ENCODE measurements around the gene C10orf95. TPM values are rescaled to one million over a fixed set of nuclear protein-coding genes. Genes with fewer than 3 reads are reported as not detected.
A peak's percentile ranks its signal among the peaks of the same experiment; 100 is the strongest.

Gene C10orf95
- total RNA-seq, 1 experiment from 2014 or later = not detected

DNA sequence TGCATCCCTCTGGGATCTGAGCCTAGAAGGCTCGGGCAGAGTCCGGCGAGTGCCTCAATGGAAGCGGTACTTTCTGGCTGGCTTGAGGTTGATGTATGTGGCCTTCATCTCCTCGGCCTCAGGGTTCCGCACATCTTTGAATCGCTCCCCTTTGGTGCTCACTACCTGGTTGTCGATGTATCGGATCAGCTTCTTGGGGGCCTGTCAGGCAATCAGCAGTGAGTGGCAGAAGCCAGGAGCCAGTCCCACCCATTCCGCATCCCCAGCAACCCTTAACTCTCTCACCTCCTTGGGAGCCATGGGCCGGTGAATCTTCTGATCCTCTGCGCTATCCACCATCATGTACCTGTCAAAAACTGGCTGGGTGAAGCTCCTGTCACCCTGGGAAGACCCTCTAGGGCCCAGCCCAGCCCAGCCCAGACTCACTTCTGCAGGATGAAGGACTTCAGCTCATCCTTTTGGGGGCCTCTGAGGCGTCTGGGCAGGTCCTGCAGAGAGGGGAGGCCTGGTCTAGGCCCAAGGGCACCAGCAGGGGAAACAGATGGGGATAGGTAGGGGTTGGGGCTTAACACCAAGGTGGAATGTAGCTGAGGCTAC lies 27.9 kb downstream of the C10orf95 start:
- in situ Hi-C loops (cut with HindIII; ENCODE audit: low pct_unique_long_range_greater_than_20kb, low sequenced_read_pairs) = no loop called here
- no peak for DNase-seq (ENCODE audit: low read depth, low spot score)

DNA sequence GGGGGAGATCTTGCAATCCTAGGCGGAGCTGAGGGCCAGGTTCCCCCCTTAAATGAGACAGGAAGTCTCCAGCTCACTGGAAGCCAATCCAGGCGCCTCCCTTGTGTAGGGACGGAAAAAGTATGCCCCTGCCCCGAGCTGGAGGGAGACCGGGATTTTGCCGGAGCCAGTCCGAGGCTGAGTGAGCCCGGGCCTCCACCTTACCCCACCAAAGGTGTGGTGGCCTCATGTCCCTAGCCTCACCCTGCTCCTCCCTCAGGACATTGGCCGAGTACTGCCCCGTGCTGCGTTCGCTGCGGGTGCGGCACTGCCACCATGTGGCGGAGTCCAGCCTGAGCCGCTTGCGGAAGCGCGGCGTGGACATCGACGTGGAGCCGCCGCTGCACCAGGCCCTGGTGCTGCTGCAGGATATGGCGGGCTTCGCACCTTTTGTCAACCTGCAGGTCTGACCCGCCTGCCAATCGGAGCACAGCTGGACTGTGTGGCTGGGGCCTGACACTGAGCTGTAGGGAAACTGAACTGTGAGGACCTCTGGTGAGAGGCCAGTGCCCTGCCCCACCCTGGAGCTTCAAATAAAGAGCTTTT lies 28.7 kb downstream of the C10orf95 start:
- peak; percentile 70 for DNase-seq (ENCODE audit: low read depth, low spot score)
- in situ Hi-C loops (cut with HindIII; ENCODE audit: low pct_unique_long_range_greater_than_20kb, low sequenced_read_pairs) = no loop called here

DNA sequence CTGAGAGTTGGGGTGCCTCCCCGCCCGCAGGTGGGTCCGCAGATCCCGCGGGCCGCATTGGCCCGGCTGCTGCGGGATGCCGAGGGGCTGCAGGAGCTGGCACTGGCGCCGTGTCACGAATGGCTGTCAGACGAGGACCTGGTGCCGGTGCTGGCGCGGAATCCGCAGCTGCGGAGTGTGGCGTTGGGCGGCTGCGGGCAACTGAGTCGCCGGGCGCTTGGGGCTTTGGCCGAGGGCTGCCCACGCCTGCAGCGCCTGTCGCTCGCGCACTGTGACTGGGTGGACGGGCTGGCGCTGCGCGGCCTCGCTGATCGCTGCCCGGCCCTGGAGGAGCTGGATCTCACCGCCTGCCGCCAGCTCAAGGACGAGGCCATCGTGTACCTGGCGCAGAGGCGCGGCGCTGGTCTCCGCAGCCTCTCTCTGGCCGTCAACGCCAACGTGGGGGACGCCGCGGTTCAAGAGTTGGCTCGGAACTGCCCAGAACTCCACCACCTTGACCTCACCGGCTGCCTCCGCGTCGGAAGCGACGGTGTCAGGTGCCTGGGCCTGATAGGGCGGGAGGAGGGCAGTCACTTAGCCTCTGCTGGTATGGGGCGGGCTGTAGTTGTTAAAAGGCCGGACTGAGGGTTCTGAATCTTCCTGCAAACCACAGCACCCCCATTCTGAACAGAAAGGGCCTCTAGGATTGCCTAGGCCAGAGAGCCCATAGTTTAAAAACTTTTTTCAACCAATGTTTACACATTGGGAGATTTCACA lies 29.4 kb downstream of the C10orf95 start:
- no peak for DNase-seq (ENCODE audit: low read depth, low spot score)

DNA sequence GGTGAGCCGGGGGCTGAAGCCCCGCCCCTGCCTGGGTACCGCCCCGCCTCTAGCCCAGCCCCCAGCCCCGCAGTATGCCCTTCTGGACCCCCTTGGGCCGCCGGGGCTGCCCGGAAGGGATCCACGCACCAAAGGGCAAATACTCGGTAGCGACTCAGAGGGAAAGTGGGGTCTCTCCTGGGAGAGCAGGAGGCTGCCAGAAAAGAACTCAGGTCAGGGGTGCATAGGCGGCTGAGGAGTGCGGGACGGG lies 29.9 kb downstream of the C10orf95 start:
- no peak for DNase-seq (ENCODE audit: low read depth, low spot score)
- in situ Hi-C loops (cut with HindIII; ENCODE audit: low pct_unique_long_range_greater_than_20kb, low sequenced_read_pairs) = no loop called here

More for the DNA sequence above, 29.4 kb downstream of the C10orf95 start:
- in situ Hi-C loops (cut with HindIII; ENCODE audit: low pct_unique_long_range_greater_than_20kb, low sequenced_read_pairs) = no loop called here

DNA sequence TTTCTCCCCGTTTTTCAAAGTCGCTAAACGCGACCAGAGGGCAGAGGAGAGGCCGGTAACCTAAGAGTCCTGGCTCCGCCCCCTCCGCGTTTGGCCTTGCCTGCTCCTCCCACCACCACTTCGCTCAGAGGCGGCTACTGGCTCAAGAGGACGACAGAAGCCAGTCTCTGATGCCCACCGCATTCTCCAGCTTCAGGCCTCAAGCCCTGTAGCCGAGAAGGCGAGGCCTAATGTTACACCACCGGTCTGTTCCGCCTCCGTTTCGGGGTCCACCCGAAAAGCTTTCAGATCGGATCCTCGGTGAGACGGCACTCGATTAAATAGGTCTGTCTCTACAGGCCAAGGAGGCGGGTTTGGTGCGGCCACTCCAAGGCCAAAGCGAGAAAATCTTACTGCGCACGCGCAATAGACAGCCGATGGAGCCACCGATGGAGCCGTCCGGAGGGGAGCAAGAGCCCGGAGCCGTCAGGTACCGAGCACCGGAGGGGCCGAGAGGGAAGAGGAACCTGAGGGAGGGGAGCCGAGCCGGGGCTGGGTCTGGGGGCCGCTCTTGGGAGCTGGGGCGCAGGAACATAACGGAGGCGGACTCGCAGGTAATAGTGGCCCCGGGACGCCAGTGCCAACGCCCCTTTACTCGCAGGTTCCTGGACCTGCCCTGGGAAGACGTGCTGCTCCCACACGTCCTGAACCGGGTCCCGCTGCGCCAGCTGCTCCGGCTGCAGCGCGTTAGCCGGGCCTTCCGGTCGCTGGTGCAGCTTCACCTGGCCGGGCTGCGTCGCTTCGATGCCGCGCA lies 30.4 kb downstream of the C10orf95 start, which contains the start of gene FBXL15:
Gene FBXL15 (plus strand): TSS at position 123 of the 793 bp plus-strand sequence. CDS start 294 bp downstream, at position 417.
- peak; percentile 96 for DNase-seq (ENCODE audit: low read depth, low spot score)
- in situ Hi-C loops (cut with HindIII; ENCODE audit: low pct_unique_long_range_greater_than_20kb, low sequenced_read_pairs) = no loop called here

DNA sequence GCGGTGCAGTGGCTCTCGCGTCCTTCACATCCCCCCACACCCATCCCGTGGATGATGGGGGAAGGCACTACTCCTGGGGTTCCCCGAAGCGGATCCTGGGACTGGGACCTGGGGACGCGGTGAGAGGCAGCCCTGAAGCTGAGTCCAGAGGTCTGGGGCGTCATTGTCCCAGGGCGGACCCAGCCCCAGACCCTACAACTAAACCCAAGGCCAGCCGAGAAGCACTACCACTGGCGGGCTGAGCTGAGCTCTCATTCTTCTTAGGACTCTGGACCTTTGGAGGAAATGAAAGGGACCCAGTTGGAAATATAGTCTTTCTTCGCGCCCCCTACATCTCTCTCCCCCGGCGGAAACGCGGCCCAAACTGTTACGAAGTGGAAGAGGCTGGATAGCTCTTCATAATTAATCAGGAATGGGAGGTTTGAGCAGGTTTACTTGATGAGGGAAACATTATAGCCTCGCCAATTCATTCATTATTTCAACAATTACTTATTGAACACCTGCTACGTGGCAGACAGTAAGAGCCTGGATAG lies 31.1 kb downstream of the C10orf95 start:
- no peak for DNase-seq (ENCODE audit: low read depth, low spot score)
- in situ Hi-C loops (cut with HindIII; ENCODE audit: low pct_unique_long_range_greater_than_20kb, low sequenced_read_pairs) = no loop called here

DNA sequence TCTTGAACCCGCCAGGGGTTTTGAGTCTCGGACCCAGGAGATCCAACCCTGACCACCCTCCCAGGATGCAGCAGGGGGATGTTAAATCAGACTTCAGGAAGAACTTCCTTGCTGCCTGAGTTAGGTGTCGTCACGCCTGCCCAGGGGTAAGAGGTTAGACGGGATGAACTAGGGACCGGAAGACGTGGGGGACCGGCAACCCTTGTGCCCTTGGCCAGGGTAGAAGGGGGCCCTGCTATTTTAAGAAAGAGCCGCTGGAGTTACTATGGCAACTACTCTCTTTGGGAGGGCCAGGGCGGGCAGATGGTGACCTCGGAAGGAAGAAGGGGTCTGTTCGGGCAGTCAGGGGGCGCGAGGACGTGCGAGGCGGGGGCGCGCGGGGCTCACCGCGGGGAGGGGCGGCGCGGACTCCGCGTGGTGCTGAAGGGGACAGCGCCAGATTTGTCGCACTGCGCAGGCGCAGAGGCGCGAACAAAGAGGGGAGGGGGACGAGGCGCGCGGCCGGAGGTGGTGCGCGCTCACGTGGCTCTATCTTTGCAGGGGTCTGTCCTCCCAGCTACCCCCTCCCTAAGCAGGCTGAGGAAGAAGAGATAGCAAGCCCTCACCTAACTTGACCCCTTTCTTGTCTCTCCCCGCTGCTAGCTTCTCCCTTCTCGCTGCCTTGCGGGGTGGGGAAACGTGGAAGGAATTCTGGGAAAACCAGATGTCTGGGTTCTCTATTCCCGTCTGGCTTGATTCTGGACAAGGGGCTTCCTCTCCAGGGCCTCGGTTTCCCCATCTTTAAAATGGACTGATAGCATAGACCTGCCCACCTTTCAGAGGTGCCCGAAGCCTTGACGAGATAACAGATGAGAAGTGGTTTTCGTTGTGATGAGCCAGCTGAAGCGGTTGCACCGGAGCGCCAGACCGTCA lies 31.8 kb downstream of the C10orf95 start:
- in situ Hi-C loops (cut with HindIII; ENCODE audit: low pct_unique_long_range_greater_than_20kb, low sequenced_read_pairs) = no loop called here
- peak; percentile 32 for DNase-seq (ENCODE audit: low read depth, low spot score)

DNA sequence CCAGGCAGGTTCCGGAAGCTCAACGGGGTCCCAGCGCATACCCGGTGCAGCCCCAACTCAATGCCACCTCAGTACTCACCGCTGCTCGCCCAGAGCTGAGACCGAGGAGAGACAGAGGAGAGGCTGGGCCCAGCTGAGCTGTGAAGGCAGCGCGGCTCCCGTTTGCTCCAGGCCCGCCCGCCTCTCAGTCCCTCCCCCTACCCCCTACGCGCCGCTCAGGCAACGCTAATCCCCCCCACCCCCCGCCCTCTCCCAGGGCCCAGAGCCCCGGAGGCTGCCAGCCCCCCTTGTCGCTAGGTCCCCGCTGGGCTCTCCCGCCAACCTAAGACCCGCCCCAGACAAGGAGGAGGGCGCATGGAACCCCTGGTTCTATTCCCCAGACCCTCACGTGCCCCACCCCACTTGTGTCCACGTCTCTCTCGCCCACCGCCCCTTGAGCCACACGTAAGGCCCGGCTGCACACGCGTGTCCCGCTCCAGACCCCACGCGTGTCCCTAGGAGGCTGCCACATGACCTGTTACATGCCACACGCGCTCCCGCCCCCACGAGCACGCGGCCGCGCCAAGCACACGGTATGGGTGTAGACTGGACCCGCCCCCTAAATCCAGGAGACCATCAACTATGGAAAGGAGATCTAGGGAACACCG lies 32.6 kb downstream of the C10orf95 start, which contains the start of gene PSD:
Gene PSD (minus strand): TSS at position 164 of the 647 bp plus-strand sequence. CDS start 1,747 bp downstream, outside the sequence.
- in situ Hi-C loops (cut with HindIII; ENCODE audit: low pct_unique_long_range_greater_than_20kb, low sequenced_read_pairs) = no loop called here
- DNase-seq (ENCODE audit: low read depth, low spot score) = no peak

DNA sequence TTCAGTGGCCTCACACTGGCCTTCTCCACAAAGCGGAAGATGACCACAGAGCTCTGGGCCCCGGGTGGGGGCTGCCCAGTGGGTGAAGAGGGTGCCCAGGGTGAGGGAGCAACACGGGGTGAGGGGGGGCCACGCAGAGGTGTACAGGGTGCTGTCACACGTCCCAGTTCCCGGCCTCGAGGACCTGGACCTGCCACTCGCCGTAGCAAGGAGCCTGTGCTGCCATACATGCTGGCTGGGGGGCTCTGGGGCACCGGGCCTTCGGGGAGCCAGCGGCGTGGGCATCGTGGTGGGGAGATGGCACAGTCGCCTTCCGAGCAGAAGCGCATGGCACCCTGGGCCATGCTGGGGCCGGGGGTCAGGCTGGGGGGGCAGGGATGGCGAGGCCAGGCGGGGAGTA lies 34.6 kb downstream of the C10orf95 start:
- no peak for DNase-seq (ENCODE audit: low read depth, low spot score)
- in situ Hi-C loops (cut with HindIII; ENCODE audit: low pct_unique_long_range_greater_than_20kb, low sequenced_read_pairs) = no loop called here

DNA sequence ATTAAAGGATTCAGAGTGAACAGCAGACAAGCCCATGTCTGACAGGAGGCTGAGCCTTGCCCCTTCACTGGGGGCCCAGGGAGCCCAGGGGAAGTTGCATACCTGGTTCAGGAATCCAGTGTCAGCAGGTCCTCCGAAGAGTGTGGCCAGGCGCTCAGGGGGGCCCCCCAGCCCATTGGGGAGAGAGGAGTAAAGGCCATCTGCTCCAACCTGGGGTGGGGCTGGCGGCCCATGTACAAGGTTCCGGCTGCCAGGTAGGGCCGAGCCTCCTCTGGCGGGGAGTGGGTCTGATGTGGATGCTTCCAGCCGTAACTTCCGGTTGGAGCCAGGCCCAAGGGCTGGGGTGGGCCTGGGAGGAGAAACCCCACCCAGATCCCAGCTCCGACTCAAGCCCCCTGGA lies 35.1 kb downstream of the C10orf95 start:
- in situ Hi-C loops (cut with HindIII; ENCODE audit: low pct_unique_long_range_greater_than_20kb, low sequenced_read_pairs) = no loop called here
- no peak for DNase-seq (ENCODE audit: low read depth, low spot score)

DNA sequence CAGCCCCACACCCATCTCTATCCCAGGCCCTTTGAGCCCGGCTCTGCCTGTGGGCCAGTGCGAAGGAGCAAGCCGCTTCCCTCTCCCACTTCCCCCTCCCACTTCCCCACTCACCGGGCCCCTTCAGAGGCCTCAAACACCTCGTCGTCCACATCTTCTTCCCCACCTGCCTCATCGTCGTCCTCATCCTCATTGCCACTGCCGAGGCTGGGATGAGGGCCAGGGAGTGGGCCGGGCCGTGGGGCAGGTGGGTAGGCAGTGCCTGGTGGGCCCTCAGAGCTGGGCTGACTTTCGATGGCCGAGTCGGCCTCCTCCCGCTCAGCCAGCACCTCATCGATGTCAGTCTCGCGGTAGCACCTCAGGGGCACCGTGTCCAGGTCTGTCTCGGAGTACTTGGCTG lies 36.6 kb downstream of the C10orf95 start:
- in situ Hi-C loops (cut with HindIII; ENCODE audit: low pct_unique_long_range_greater_than_20kb, low sequenced_read_pairs) = no loop called here
- no peak for DNase-seq (ENCODE audit: low read depth, low spot score)

DNA sequence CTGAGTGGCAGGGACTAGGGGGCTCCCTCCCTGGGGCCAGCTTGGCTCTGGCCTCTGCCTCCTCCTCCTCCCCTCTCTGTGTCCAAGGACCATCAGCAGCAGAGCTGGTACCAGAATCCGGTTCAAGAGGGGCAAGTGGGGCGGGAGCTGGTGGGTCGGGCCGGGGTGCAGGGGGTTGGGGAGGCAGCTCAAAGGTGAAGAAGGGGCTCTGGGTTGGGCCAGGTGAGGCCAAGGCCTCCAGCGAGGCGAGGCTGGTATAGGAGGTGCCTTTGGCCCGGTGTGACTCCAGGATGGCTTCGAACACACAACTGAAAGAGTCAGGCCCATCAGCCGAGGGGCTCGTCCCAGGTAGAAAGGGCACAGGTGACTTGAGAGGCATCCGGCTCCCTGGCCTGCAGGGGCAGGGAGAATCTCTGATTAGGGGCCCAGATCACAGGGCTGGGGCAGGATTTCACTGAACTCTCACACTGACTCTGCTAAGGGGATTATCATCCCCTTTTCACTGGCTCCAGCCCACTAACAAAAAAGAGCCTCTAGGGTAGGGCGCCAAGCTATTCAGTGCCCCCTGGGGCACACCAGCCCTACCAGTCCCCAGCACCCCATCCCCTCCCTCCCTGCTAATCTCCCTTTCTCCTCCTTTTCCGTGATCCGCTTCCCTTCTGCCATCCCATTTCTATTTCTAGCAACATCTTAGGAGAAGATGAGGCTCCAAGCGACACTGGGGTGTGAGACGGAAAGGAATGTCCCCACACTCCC lies 37.4 kb downstream of the C10orf95 start:
- in situ Hi-C loops (cut with HindIII; ENCODE audit: low pct_unique_long_range_greater_than_20kb, low sequenced_read_pairs) = no loop called here
- no peak for DNase-seq (ENCODE audit: low read depth, low spot score)

DNA sequence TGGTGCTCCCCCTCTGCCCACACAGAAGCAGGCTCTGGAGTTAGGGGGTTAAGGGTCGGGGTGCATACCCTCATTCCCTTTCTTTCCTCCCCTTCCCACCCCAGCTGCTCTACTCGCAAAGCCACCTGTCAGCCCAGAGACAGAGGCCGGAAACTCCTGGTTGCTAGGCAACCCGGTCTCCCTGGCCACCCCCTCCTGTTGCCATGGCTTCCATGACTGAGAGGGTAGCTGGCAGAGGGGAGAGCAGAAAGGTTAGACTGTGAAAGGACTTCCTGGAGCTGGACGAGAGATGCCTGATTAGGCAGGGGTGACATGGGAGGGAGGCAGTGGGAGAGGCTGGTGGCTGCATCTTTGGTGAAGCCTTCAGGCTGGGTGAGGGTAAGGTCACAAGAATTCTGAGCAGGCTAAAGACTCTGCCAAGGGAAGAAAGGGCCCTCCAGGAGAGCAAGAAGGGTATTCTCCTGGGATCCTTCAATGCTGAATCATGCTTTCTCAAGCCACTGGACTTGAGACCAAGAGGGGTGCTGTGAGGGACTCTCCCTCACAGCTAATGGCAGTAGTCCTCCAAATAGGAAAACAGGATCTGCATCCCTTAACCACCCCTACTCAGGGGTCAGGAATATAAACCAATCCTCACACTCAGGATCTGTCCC lies 38.2 kb downstream of the C10orf95 start:
- in situ Hi-C loops (cut with HindIII; ENCODE audit: low pct_unique_long_range_greater_than_20kb, low sequenced_read_pairs) = no loop called here
- DNase-seq (ENCODE audit: low read depth, low spot score) = no peak

DNA sequence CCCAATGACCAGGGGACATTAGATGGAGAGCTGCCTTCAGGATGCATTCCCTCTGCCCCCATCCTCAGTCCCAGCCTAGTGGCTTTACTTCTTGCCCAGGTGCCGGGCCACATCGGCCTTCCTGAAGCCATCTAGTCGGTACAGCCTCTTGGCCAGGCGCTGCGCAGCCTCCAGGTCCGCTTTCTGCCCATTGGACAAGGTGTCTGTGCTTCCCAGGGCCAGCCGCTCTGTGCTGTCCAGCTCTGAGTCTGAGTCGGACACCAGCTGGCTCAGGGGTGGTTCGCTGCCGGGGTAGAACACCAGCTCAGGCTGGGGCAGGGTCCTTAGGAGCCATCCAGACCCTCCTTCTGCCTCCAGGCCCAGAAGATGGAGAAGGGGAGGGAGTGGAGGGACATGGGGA lies 39.0 kb downstream of the C10orf95 start:
- DNase-seq (ENCODE audit: low read depth, low spot score) = no peak
- in situ Hi-C loops (cut with HindIII; ENCODE audit: low pct_unique_long_range_greater_than_20kb, low sequenced_read_pairs) = no loop called here

DNA sequence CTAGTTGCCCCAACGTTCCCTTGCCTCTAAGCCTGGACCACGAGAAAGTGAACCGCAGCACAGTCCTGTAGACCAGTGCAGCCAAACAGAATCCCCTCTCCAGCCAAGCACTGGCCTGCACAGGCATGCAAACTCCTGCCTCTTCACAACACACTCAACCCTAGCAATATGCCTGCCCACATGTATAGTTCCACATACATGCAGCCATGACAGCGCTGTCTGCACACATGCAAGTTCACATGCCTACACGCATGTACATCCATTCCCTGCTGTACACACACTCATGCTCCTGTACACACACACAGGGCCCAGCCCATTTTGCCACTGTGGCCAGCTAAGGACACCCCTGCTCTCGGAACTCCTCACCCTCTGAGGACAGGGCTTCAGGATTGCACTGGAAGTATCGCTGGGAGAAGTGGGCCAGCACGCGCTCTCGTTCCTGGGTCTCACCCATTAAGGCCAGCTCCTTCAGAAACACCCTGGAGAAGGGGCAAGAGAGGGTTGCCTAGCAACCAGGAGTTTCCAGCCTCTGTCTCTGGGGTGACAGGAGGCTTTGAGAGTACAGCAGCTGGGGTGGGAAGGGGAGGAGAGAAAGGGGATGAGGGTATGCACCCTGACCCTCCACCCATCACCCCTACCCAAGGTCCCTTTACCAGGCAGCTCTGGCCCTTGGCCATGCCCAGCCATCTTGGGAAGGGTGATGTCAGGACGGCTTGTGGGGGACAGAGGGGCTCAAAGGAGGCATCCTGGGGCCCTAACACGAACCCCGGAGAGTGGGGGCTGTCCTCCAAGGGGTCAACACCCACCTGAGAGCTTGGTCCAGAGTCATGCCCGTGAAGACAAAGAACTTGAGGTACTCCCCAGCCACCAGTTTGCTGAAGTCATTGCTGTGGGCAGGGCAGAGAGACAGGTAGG lies 39.7 kb downstream of the C10orf95 start:
- in situ Hi-C loops (cut with HindIII; ENCODE audit: low pct_unique_long_range_greater_than_20kb, low sequenced_read_pairs) = no loop called here
- DNase-seq (ENCODE audit: low read depth, low spot score) = no peak

Measured in SK-MEL-5 (cell line).